Erythroblast (primary cell): ENCODE results near the gene IFNLR1.

Source experiments
- GATA1 ChIP-seq: IDR thresholded peaks from 2 replicates; pipeline ENCODE4 v1.6.1; 2011; ENCODE audit warnings: low read depth, mild to moderate bottlenecking, control low read depth, low read length, moderate library complexity
- POLR2A ChIP-seq: IDR thresholded peaks from 2 replicates; pipeline ENCODE4 v1.6.1; 2011; ENCODE audit warnings: mild to moderate bottlenecking, low read length

- TF ChIP-seq POLR2A (no peak), GATA1 (no peak)
Measured at GRCh38 chr1:24186031-24186710, 918 bp downstream of the IFNLR1 start.
